Measurements from ENCODE around the gene CCDC50. TPM values are rescaled to one million over a fixed set of nuclear protein-coding genes. Genes with fewer than 3 reads are reported as not detected.

The CCDC50 gene
- total and polyA plus RNA-seq, 10 of the 15 experiments (the other 5 are each of a cell fraction or from before 2014, with no cell fraction given), result 46.7 to 150 (median 125) TPM

DNA sequence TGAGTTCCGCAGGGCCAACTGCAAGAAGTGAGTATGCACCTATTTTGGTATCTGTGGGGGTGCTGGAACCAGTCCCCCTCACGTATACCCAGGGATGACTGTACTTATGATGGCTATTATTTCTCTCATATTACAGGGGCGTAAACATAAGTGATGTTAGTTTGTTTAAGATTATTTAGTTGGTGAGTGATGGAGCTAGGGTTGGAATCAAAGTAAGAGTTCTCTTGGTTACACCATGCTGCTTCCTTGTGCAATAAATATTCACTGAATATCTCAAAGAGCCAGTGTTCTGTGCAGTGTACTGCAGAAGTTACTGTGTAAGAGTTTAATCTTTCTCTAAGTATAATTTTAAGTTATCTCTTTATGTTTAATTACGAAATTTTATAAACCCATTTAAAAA is 13.9 kb downstream of the CCDC50 start (continued):
- TF ChIP-seq, protein P1, sequence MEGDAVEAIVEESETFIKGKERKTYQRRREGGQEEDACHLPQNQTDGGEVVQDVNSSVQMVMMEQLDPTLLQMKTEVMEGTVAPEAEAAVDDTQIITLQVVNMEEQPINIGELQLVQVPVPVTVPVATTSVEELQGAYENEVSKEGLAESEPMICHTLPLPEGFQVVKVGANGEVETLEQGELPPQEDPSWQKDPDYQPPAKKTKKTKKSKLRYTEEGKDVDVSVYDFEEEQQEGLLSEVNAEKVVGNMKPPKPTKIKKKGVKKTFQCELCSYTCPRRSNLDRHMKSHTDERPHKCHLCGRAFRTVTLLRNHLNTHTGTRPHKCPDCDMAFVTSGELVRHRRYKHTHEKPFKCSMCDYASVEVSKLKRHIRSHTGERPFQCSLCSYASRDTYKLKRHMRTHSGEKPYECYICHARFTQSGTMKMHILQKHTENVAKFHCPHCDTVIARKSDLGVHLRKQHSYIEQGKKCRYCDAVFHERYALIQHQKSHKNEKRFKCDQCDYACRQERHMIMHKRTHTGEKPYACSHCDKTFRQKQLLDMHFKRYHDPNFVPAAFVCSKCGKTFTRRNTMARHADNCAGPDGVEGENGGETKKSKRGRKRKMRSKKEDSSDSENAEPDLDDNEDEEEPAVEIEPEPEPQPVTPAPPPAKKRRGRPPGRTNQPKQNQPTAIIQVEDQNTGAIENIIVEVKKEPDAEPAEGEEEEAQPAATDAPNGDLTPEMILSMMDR (IDR thresholded peaks at IDR 0.05 in 2 of 3, conservative IDR thresholded peaks at IDR 0.05 in 1 of 3; ENCODE audit: control insufficient read depth in 2 of 3, extremely low read depth in 1 of 3, insufficient read depth in 1 of 3, low read depth in 3 of 3, low read length in 3 of 3), result no peak
- TF ChIP-seq ZNF274 (IDR thresholded peaks at IDR 0.05; ENCODE audit: insufficient read depth, insufficient read length), result no peak
- no peak for TF ChIP-seq FOS (IDR thresholded peaks at IDR 0.05; ENCODE audit: borderline replicate concordance, extremely low read depth, insufficient read length)
- no peak for TF ChIP-seq TCF3 (IDR thresholded peaks at IDR 0.05; ENCODE audit: borderline replicate concordance, insufficient read depth, low read depth, low read length)
- no peak for TF ChIP-seq STAT3 (IDR thresholded peaks at IDR 0.05; ENCODE audit: low read depth, low read length)
- TF ChIP-seq SMAD1 (IDR thresholded peaks at IDR 0.05; ENCODE audit: low read depth, partially characterized antibody), result no peak
- no peak for TF ChIP-seq NRF1 (conservative IDR thresholded peaks at IDR 0.05; ENCODE audit: low read depth, low read length)

DNA sequence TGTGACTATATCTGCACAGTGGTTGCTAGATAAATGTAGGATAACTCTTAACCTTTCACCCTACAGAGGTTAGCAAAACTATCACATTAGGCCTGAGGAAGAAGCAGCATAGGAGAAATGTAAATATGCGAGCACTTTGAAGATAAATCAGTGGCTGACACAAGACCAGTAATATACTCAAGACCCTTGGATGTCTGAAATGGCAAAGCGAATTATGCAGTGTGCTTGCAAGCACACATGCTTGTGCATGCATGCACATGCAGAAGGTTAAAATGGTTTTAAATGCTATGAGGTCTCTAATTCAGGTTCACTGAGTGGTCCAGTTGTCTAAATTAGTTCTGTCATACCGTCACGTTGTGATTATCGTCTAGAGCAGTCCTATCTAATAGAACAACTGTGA is 14.7 kb downstream of the CCDC50 start:
- BruUV-seq (replicated peaks), result no TSS peak
- POLR2A ChIA-PET, result interaction anchor here (1.0 to 1.5 kb wide), 2 partner anchors 15 to 16 kb away, joined by 3 to 4 read pairs; no protein-coding TSS in a partner anchor
- in situ Hi-C loops (cut with MboI), result no loop called here
- TF ChIP-seq, protein P2, sequence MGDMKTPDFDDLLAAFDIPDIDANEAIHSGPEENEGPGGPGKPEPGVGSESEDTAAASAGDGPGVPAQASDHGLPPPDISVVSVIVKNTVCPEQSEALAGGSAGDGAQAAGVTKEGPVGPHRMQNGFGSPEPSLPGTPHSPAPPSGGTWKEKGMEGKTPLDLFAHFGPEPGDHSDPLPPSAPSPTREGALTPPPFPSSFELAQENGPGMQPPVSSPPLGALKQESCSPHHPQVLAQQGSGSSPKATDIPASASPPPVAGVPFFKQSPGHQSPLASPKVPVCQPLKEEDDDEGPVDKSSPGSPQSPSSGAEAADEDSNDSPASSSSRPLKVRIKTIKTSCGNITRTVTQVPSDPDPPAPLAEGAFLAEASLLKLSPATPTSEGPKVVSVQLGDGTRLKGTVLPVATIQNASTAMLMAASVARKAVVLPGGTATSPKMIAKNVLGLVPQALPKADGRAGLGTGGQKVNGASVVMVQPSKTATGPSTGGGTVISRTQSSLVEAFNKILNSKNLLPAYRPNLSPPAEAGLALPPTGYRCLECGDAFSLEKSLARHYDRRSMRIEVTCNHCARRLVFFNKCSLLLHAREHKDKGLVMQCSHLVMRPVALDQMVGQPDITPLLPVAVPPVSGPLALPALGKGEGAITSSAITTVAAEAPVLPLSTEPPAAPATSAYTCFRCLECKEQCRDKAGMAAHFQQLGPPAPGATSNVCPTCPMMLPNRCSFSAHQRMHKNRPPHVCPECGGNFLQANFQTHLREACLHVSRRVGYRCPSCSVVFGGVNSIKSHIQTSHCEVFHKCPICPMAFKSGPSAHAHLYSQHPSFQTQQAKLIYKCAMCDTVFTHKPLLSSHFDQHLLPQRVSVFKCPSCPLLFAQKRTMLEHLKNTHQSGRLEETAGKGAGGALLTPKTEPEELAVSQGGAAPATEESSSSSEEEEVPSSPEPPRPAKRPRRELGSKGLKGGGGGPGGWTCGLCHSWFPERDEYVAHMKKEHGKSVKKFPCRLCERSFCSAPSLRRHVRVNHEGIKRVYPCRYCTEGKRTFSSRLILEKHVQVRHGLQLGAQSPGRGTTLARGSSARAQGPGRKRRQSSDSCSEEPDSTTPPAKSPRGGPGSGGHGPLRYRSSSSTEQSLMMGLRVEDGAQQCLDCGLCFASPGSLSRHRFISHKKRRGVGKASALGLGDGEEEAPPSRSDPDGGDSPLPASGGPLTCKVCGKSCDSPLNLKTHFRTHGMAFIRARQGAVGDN (IDR thresholded peaks at IDR 0.05), result no peak
- 0 out of 2 replicates have a peak, but pooled peaks have one; percentile 11 for TF ChIP-seq NR2F1 (conservative IDR thresholded peaks at IDR 0.05)
- no peak for TF ChIP-seq TBL1XR1 (IDR thresholded peaks at IDR 0.05; ENCODE audit: low read depth, low read length)
- no peak for TF ChIP-seq HDAC6 (IDR thresholded peaks at IDR 0.05; ENCODE audit: unreplicated experiment)
- TF ChIP-seq SPI1 (IDR thresholded peaks at IDR 0.05; ENCODE audit: borderline replicate concordance, insufficient read depth, low read depth, low read length), result no peak
- CTCF ChIA-PET, result interaction anchor here (1.5 kb wide), 1 partner anchor 11 kb away, joined by 5 read pairs; no protein-coding TSS in a partner anchor
- FAIRE-seq (no peak), DNase-seq (ENCODE audit: low read depth, low spot score) (no peak), ATAC-seq (no peak)
- RAD21 ChIA-PET (ENCODE audit: unreplicated experiment), result interaction anchor here (0.8 kb wide), 1 partner anchor 16 kb away, joined by 3 read pairs; no protein-coding TSS in a partner anchor
- 100% methylated on average over 5 of the region's 5 CpGs for WGBS (ENCODE audit: insufficient coverage, insufficient replicate concordance, low lambda C conversion rate, missing lambda C conversion rate)
- no peak overlapping the region for H3K4me2 ChIP-seq (ENCODE audit: control insufficient read depth, insufficient read depth)
- no peak overlapping the region for H2AFZ ChIP-seq (ENCODE audit: control insufficient read depth, low read depth, low read length)
- H3K4me3 ChIP-seq, result no peak overlapping the region
- no peaks in the 10 kb centered on the region for H3K27me3 ChIP-seq (replicated peaks in 1 of 2; ENCODE audit: control insufficient read depth in 2 of 2, insufficient read depth in 2 of 2, low read length in 1 of 2)
- no peaks in the 10 kb centered on the region for H3K4me1 ChIP-seq (ENCODE audit: control insufficient read depth, insufficient read depth, low read length)
- intact Hi-C loops (cut with micrococcal nuclease; ENCODE audit: unreplicated experiment), result no loop called here
- H3K79me2 ChIP-seq (ENCODE audit: control insufficient read depth, insufficient read depth, low read length), result peaks cover 31% of the 10 kb centered on the region
- no peak overlapping the region for H3K9ac ChIP-seq (ENCODE audit: control insufficient read depth, insufficient read depth, low read length)
- H3K36me3 ChIP-seq (ENCODE audit: control insufficient read depth in 2 of 2, insufficient read depth in 2 of 2, low read length in 1 of 2), result no peaks in the 10 kb centered on the region
- no peaks in the 10 kb centered on the region; the same call in 1 of the 2 replicates for H4K20me1 ChIP-seq (ENCODE audit: control insufficient read depth, insufficient read depth)
- SMC1A ChIA-PET (ENCODE audit: uncharacterized antibody, unreplicated experiment), result interaction anchor here (0.8 to 2.2 kb wide), 4 partner anchors 10 to 37 kb away, joined by 3 to 10 read pairs (median 8); no protein-coding TSS in a partner anchor
- H3K9me3 ChIP-seq (replicated peaks; ENCODE audit: control insufficient read depth, insufficient read depth, low read length), result no peaks in the 10 kb centered on the region
- no peak overlapping the region for H3K27ac ChIP-seq (ENCODE audit: control insufficient read depth, insufficient read depth)

Data from GM12878 (cell line).